ENCODE data around the gene UPK3BL1. TPM values are rescaled to one million over a fixed set of nuclear protein-coding genes. Genes with fewer than 3 reads are reported as not detected.
"Not testable (repeated sequence)": the region's sequence is repeated elsewhere in the genome, so short reads cannot be mapped to it uniquely, and the experiment has no call there.

Gene UPK3BL1
- total RNA-seq, 5 donors from 2014 or later (not counting 1 experiment from before 2014, with no cell fraction given): 39.0 to 128 (median 47.3) TPM

GRCh38 chr7:102675545-102675944 is 33.0 kb upstream of the UPK3BL1 start:
- H3K4me3 Mint-ChIP-seq; ATAC-seq (replicated peaks in 1 of 4); CTCF ChIA-PET; H3K27me3 ChIP-seq (replicated peaks in 1 of 2; ENCODE audit: control insufficient read depth in 2 of 2, extremely low read depth in 1 of 2, insufficient read depth in 2 of 2, low read length in 1 of 2); H3K27ac ChIP-seq (ENCODE audit: low read length); POLR2A ChIA-PET; H3K27ac Mint-ChIP-seq; H3K36me3 ChIP-seq (ENCODE audit: control insufficient read depth in 2 of 2, extremely low read depth in 1 of 2, insufficient read depth in 1 of 2, low read length in 1 of 2); H3K36me3 Mint-ChIP-seq; H3K27me3 Mint-ChIP-seq; H3K4me3 ChIP-seq (ENCODE audit: control insufficient read depth in 1 of 2, extremely low read depth in 1 of 2, low read length in 1 of 2); H3K9me3 Mint-ChIP-seq; DNase-seq; H3K9me3 ChIP-seq; H3K4me1 ChIP-seq (ENCODE audit: control insufficient read depth in 1 of 2, extremely low read depth in 1 of 2, insufficient read depth in 2 of 2, low read length in 2 of 2); H3K4me1 Mint-ChIP-seq: not testable (repeated sequence)
- no CpG with 5 or more reads among the region's 2 CpGs for WGBS (ENCODE audit: insufficient coverage)

- H3K9me3 ChIP-seq; H3K27me3 ChIP-seq (replicated peaks in 1 of 2; ENCODE audit: control insufficient read depth in 2 of 2, extremely low read depth in 1 of 2, insufficient read depth in 2 of 2, low read length in 1 of 2); H3K27ac ChIP-seq (ENCODE audit: low read length); H3K36me3 Mint-ChIP-seq; H3K4me3 Mint-ChIP-seq; DNase-seq; H3K27me3 Mint-ChIP-seq; H3K9me3 Mint-ChIP-seq; POLR2A ChIA-PET; ATAC-seq (replicated peaks in 1 of 4); H3K36me3 ChIP-seq (ENCODE audit: control insufficient read depth in 2 of 2, extremely low read depth in 1 of 2, insufficient read depth in 1 of 2, low read length in 1 of 2); CTCF ChIA-PET; H3K4me1 Mint-ChIP-seq; H3K27ac Mint-ChIP-seq; H3K4me3 ChIP-seq (ENCODE audit: control insufficient read depth in 1 of 2, extremely low read depth in 1 of 2, low read length in 1 of 2); H3K4me1 ChIP-seq (ENCODE audit: control insufficient read depth in 1 of 2, extremely low read depth in 1 of 2, insufficient read depth in 2 of 2, low read length in 2 of 2): not testable (repeated sequence)
- WGBS (ENCODE audit: insufficient coverage): no CpG with 5 or more reads among the region's 9 CpGs
Measured at GRCh38 chr7:102673447-102674067, 31.0 kb upstream of the UPK3BL1 start.

GRCh38 chr7:102671956-102672307 is 29.3 kb upstream of the UPK3BL1 start:
- H3K27me3 Mint-ChIP-seq; H3K4me1 ChIP-seq (ENCODE audit: control insufficient read depth in 1 of 2, extremely low read depth in 1 of 2, insufficient read depth in 2 of 2, low read length in 2 of 2); H3K9me3 Mint-ChIP-seq; H3K36me3 Mint-ChIP-seq; H3K27me3 ChIP-seq (replicated peaks in 1 of 2; ENCODE audit: control insufficient read depth in 2 of 2, extremely low read depth in 1 of 2, insufficient read depth in 2 of 2, low read length in 1 of 2); DNase-seq; H3K9me3 ChIP-seq; H3K36me3 ChIP-seq (ENCODE audit: control insufficient read depth in 2 of 2, extremely low read depth in 1 of 2, insufficient read depth in 1 of 2, low read length in 1 of 2); H3K27ac Mint-ChIP-seq; H3K4me3 ChIP-seq (ENCODE audit: control insufficient read depth in 1 of 2, extremely low read depth in 1 of 2, low read length in 1 of 2); H3K4me1 Mint-ChIP-seq; H3K4me3 Mint-ChIP-seq; POLR2A ChIA-PET; H3K27ac ChIP-seq (ENCODE audit: low read length): not testable (repeated sequence)
- ATAC-seq (replicated peaks in 1 of 4): peak in 3 of 4 experiments; percentile 12 to 35 (median 17)
- CTCF ChIA-PET: interaction anchor here (0.6 kb wide), 2 partner anchors 77 to 402 kb away, joined by 3 read pairs; partner anchors contain the start of gene FAM185A (in 1 of the 2)
- WGBS (ENCODE audit: insufficient coverage): no CpG with 5 or more reads among the region's 9 CpGs

- peak in 16 of 35 experiments; percentile 0 to 99 (median 82) for DNase-seq
- 0% methylated on average over 8 of the region's 63 CpGs for WGBS (ENCODE audit: insufficient coverage)
Measured at GRCh38 chr7:102671166-102671955, 28.8 kb upstream of the UPK3BL1 start, which contains the start of gene POLR2J2. Gene POLR2J2 (minus strand): TSS chr7:102671663. CDS start chr7:102671601, 62 bp downstream.

GRCh38 chr7:102667523-102667922 is 24.9 kb upstream of the UPK3BL1 start:
- H3K9me3 ChIP-seq; H3K4me3 Mint-ChIP-seq; DNase-seq; H3K36me3 ChIP-seq (ENCODE audit: control insufficient read depth in 2 of 2, extremely low read depth in 1 of 2, insufficient read depth in 1 of 2, low read length in 1 of 2); CTCF ChIA-PET; H3K27me3 Mint-ChIP-seq; H3K9me3 Mint-ChIP-seq; H3K4me3 ChIP-seq (ENCODE audit: control insufficient read depth in 1 of 2, extremely low read depth in 1 of 2, low read length in 1 of 2); H3K4me1 Mint-ChIP-seq; ATAC-seq (replicated peaks in 1 of 4); H3K27ac ChIP-seq (ENCODE audit: low read length); H3K36me3 Mint-ChIP-seq; H3K27ac Mint-ChIP-seq; POLR2A ChIA-PET; H3K27me3 ChIP-seq (replicated peaks in 1 of 2; ENCODE audit: control insufficient read depth in 2 of 2, extremely low read depth in 1 of 2, insufficient read depth in 2 of 2, low read length in 1 of 2); H3K4me1 ChIP-seq (ENCODE audit: control insufficient read depth in 1 of 2, extremely low read depth in 1 of 2, insufficient read depth in 2 of 2, low read length in 2 of 2): not testable (repeated sequence)
- no CpG with 5 or more reads among the region's 14 CpGs for WGBS (ENCODE audit: insufficient coverage)

More at GRCh38 chr7:102671166-102671955, 28.8 kb upstream of the UPK3BL1 start, which contains the start of gene POLR2J2:
- H3K9me3 ChIP-seq; H3K36me3 ChIP-seq (ENCODE audit: control insufficient read depth in 2 of 2, extremely low read depth in 1 of 2, insufficient read depth in 1 of 2, low read length in 1 of 2); H3K4me3 Mint-ChIP-seq; POLR2A ChIA-PET; H3K27me3 ChIP-seq (replicated peaks in 1 of 2; ENCODE audit: control insufficient read depth in 2 of 2, extremely low read depth in 1 of 2, insufficient read depth in 2 of 2, low read length in 1 of 2); H3K36me3 Mint-ChIP-seq; H3K9me3 Mint-ChIP-seq; H3K4me1 ChIP-seq (ENCODE audit: control insufficient read depth in 1 of 2, extremely low read depth in 1 of 2, insufficient read depth in 2 of 2, low read length in 2 of 2); H3K27ac Mint-ChIP-seq; H3K27me3 Mint-ChIP-seq; H3K4me1 Mint-ChIP-seq: not testable (repeated sequence)
- ATAC-seq (replicated peaks in 1 of 4): peak; percentile 70 to 83 (median 77)
- CTCF ChIA-PET: interaction anchor here (0.6 kb wide), 2 partner anchors 78 to 402 kb away, joined by 3 read pairs; partner anchors contain the start of gene FAM185A (in 1 of the 2)
- Histone ChIP-seq H3K4me3 (ENCODE audit: control insufficient read depth in 1 of 2, extremely low read depth in 1 of 2, low read length in 1 of 2) (peak within 1 kb of the TSS in 1 of 2 donors; percentile 55), H3K27ac (ENCODE audit: low read length) (peak within 1 kb of the TSS; percentile 65)

- H3K4me3 ChIP-seq (ENCODE audit: control insufficient read depth in 1 of 2, extremely low read depth in 1 of 2, low read length in 1 of 2); H3K27me3 Mint-ChIP-seq; H3K9me3 Mint-ChIP-seq; H3K4me1 Mint-ChIP-seq; H3K27ac ChIP-seq (ENCODE audit: low read length); H3K27me3 ChIP-seq (replicated peaks in 1 of 2; ENCODE audit: control insufficient read depth in 2 of 2, extremely low read depth in 1 of 2, insufficient read depth in 2 of 2, low read length in 1 of 2); CTCF ChIA-PET; H3K9me3 ChIP-seq; H3K4me3 Mint-ChIP-seq; H3K4me1 ChIP-seq (ENCODE audit: control insufficient read depth in 1 of 2, extremely low read depth in 1 of 2, insufficient read depth in 2 of 2, low read length in 2 of 2); H3K27ac Mint-ChIP-seq; ATAC-seq (replicated peaks in 1 of 4); POLR2A ChIA-PET; DNase-seq; H3K36me3 ChIP-seq (ENCODE audit: control insufficient read depth in 2 of 2, extremely low read depth in 1 of 2, insufficient read depth in 1 of 2, low read length in 1 of 2); H3K36me3 Mint-ChIP-seq: not testable (repeated sequence)
- WGBS (ENCODE audit: insufficient coverage): no CpG with 5 or more reads among the region's 16 CpGs
Measured at GRCh38 chr7:102666850-102667249, 24.3 kb upstream of the UPK3BL1 start.
